ENCODE results near the gene MED25.

MED25 gene

GRCh38 chr19:49791776-49792445 lies 26.2 kb upstream of the MED25 start:
- Histone ChIP-seq H3K4me3 (ENCODE audit: low read depth in 1 of 2, low read length in 1 of 2) (no peak overlapping the region), H3K27ac (no peak overlapping the region), H3K36me3 (peaks cover 94% of the 10 kb centered on the region), H3K9me3 (no peaks in the 10 kb centered on the region), H3K4me1 (ENCODE audit: control insufficient read depth in 1 of 2, insufficient read depth in 1 of 2, low read depth in 1 of 2, low read length in 1 of 2) (no peaks in the 10 kb centered on the region), H3K27me3 (no peaks in the 10 kb centered on the region)
- no peak for TF ChIP-seq CTCF (IDR thresholded peaks at IDR 0.05)

- no peak overlapping the region for H3K27ac ChIP-seq
- H3K9me3 ChIP-seq = no peaks in the 10 kb centered on the region
- no peaks in the 10 kb centered on the region for H3K4me1 ChIP-seq (ENCODE audit: control insufficient read depth in 1 of 2, insufficient read depth in 1 of 2, low read depth in 1 of 2, low read length in 1 of 2)
- no peak overlapping the region for H3K4me3 ChIP-seq (ENCODE audit: low read depth in 1 of 2, low read length in 1 of 2)
- peaks cover 97% of the 10 kb centered on the region for H3K36me3 ChIP-seq
- H3K27me3 ChIP-seq = no peaks in the 10 kb centered on the region
- no peak for TF ChIP-seq CTCF (IDR thresholded peaks at IDR 0.05)
Observed at GRCh38 chr19:49792829-49793560, 25.1 kb upstream of the MED25 start.

- TF ChIP-seq CTCF (IDR thresholded peaks at IDR 0.05) = no peak
- Histone ChIP-seq H3K36me3 (peaks cover 97% of the 10 kb centered on the region), H3K4me3 (ENCODE audit: low read depth in 1 of 2, low read length in 1 of 2) (no peak overlapping the region), H3K27me3 (no peaks in the 10 kb centered on the region), H3K4me1 (ENCODE audit: control insufficient read depth in 1 of 2, insufficient read depth in 1 of 2, low read depth in 1 of 2, low read length in 1 of 2) (no peaks in the 10 kb centered on the region), H3K9me3 (no peaks in the 10 kb centered on the region), H3K27ac (no peak overlapping the region)
Observed at GRCh38 chr19:49793561-49793840, 24.6 kb upstream of the MED25 start.

GRCh38 chr19:49795615-49796014 lies 22.5 kb upstream of the MED25 start:
- no peaks in the 10 kb centered on the region for H3K9me3 ChIP-seq
- H3K27me3 ChIP-seq = no peaks in the 10 kb centered on the region
- no peaks in the 10 kb centered on the region for H3K4me1 ChIP-seq (ENCODE audit: control insufficient read depth in 1 of 2, insufficient read depth in 1 of 2, low read depth in 1 of 2, low read length in 1 of 2)
- no peak for TF ChIP-seq CTCF (IDR thresholded peaks at IDR 0.05)
- H3K27ac ChIP-seq = no peak overlapping the region
- no peak overlapping the region for H3K4me3 ChIP-seq (ENCODE audit: low read depth in 1 of 2, low read length in 1 of 2)
- H3K36me3 ChIP-seq = peaks cover 100% of the 10 kb centered on the region

GRCh38 chr19:49798574-49798973 lies 19.5 kb upstream of the MED25 start:
- Histone ChIP-seq H3K27ac (no peak overlapping the region), H3K9me3 (no peaks in the 10 kb centered on the region), H3K27me3 (no peaks in the 10 kb centered on the region), H3K4me3 (ENCODE audit: low read depth in 1 of 2, low read length in 1 of 2) (no peak overlapping the region), H3K36me3 (peaks cover 100% of the 10 kb centered on the region), H3K4me1 (ENCODE audit: control insufficient read depth in 1 of 2, insufficient read depth in 1 of 2, low read depth in 1 of 2, low read length in 1 of 2) (no peaks in the 10 kb centered on the region)
- no peak for TF ChIP-seq CTCF (IDR thresholded peaks at IDR 0.05)
